Neuron (in vitro differentiated cells): ENCODE data around the gene NHSL2.

Experiments
- H2AFZ ChIP-seq: one replicate; pipeline ENCODE4 v1.6.1; 2013; ENCODE audit warnings: low read depth, mild to moderate bottlenecking, inconsistent platforms, low read length, moderate library complexity
- H3K27me3 ChIP-seq: one replicate; pipeline ENCODE4 v1.6.1; 2013; ENCODE audit warnings: low read length; ENCODE audit not compliant: insufficient read depth
- H3K36me3 ChIP-seq: one replicate; pipeline ENCODE4 v1.6.1; 2013; ENCODE audit warnings: low read length; ENCODE audit not compliant: insufficient read depth
- H3K4me1 ChIP-seq: one replicate; pipeline ENCODE4 v1.6.1; 2013; ENCODE audit warnings: low read length; ENCODE audit not compliant: insufficient read depth
- H3K4me3 ChIP-seq: 2 replicates; pipeline ENCODE4 v1.5.1; 2013; ENCODE audit warnings: mild to moderate bottlenecking, low read length, moderate library complexity
- H3K9me3 ChIP-seq: one replicate; pipeline ENCODE4 v1.6.1; 2013; ENCODE audit warnings: low read length

Gene NHSL2

DNA sequence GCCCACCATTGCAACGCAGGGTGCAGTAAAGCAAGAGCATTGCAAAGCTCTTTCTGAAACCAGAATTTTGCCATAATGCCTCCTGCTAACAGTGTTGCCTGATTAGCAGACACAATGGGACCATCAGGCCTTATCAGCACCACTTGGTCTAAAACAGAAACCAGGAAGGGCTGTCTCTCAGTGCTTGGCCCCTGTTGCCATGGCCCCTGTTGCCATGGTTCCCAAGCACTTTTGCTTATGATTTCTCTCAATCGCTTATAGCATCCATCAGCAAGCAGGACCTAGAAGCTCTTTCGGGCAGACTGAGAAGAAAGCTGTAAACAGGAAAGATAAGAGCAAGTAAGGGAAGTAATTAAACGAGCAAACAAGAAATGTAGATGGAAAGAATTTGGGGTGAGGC is 184.2 kb downstream of the NHSL2 start:
- Histone ChIP-seq H3K9me3 (no peaks in the 10 kb centered on the region), H3K4me3 (no peak overlapping the region)

DNA sequence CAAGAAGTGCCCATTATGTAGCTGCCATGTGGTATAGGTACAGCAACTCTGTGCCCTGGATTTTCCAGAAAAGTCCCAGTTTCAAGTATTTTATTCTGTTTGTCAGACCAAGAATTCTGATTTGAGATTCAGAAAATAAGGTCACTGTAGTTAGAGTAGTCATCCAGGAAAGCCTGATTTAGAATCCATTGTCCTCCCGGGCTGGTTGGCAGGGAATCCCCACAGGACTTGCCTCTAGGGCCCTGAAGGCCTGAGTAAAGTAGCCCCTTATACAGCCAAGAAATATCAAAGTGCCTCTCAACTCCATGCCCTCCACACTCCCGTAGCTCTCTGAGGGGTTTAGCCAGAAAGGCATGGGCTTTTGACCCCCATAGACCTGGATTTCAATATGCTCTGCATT is 184.7 kb downstream of the NHSL2 start:
- Histone ChIP-seq H3K9me3 (no peaks in the 10 kb centered on the region), H3K27me3 (no peaks in the 10 kb centered on the region), H2AFZ (no peak overlapping the region), H3K4me1 (peaks cover 12% of the 10 kb centered on the region), H3K4me3 (no peak overlapping the region), H3K36me3 (no peaks in the 10 kb centered on the region)

More for the DNA sequence above, 184.2 kb downstream of the NHSL2 start:
- no peaks in the 10 kb centered on the region for H3K27me3 ChIP-seq
- peaks cover 12% of the 10 kb centered on the region for H3K4me1 ChIP-seq
- H2AFZ ChIP-seq = no peak overlapping the region
- H3K36me3 ChIP-seq = no peaks in the 10 kb centered on the region

DNA sequence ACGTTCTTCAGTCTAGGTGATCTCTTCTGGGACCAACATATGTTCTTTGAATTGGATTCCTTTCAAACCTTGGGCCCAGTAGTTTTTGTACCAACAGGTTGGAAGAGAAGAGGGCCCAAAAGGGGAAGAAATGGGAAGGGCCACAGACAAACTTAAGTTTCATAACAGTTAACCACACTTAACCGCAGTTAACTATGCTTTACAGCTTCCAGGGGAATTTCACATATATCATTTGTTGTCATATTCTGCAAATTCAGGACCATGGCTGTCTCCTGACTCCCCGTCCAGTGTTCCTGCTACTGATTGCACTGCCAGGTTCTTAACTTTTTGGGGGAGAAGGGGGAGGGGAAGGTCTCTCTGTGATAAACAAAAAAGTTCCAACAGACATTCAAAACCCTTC is 186.5 kb downstream of the NHSL2 start:
- Histone ChIP-seq H3K27me3 (no peaks in the 10 kb centered on the region), H3K36me3 (no peaks in the 10 kb centered on the region), H3K4me1 (peaks cover 12% of the 10 kb centered on the region), H3K4me3 (no peak overlapping the region), H3K9me3 (no peaks in the 10 kb centered on the region), H2AFZ (no peak overlapping the region)

DNA sequence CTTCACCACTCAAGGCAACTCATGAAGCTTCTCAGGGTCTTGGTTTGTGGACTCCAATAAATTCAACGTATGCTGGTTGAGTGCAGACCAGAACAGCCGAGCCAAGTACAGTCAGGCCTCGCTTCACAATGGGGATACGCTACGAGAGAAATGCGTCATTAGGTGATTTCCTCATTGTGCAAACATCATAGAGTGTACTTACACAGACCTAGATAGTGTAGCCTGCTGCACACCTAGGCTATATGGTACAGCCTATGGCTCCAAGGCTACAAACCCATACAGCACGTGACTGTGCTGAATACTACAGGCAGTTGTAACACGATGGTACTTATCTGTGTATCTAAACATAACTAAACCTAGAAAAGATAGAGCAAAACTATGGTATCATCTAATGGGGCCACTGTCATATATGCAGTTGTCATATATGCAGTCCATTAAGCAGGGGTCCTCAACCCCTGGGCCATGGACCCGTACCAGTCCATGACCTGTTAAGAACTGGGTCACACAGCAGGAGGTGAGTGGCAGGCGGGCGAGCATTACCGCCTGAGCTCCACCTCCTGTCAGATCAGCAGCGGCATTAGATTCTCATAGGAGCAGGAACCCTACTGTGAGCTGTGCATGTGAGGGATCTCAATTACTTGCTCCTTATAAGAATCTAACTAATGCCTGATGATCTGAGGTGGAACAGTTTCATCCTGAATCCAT is 189.6 kb downstream of the NHSL2 start:
- H3K27me3 ChIP-seq = no peaks in the 10 kb centered on the region
- no peaks in the 10 kb centered on the region for H3K36me3 ChIP-seq
- no peak overlapping the region for H2AFZ ChIP-seq
- H3K4me3 ChIP-seq = no peak overlapping the region
- H3K9me3 ChIP-seq = no peaks in the 10 kb centered on the region
- peaks cover 3% of the 10 kb centered on the region for H3K4me1 ChIP-seq

DNA sequence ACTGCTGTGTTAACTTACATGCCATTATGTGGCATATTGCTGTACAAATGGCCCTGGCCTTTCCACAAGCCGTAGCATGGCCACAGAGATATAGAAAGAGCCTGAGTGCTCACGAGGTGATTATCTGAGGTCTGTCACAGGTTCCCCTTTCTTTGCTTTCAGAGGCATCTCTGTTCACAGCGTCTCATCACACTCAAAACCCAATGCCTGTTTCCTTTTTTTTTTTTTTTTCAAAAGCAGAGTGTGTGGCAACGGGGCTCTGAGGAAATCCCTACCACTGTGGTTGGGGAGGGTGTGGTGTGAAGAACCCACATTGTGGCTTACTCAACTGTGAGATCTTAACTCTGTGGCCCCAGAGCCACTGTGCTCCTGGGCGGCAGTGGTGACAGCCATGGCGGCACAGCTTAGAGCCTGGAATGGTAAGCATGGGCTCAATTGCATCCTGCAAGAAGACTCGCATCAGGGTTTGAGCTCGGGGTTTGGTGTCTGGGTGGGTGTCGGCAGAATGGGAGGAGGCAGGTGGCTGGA is 190.2 kb downstream of the NHSL2 start:
- Histone ChIP-seq H3K36me3 (no peaks in the 10 kb centered on the region), H3K27me3 (no peaks in the 10 kb centered on the region), H2AFZ (no peak overlapping the region), H3K9me3 (no peaks in the 10 kb centered on the region), H3K4me3 (no peak overlapping the region), H3K4me1 (peaks cover 2% of the 10 kb centered on the region)

DNA sequence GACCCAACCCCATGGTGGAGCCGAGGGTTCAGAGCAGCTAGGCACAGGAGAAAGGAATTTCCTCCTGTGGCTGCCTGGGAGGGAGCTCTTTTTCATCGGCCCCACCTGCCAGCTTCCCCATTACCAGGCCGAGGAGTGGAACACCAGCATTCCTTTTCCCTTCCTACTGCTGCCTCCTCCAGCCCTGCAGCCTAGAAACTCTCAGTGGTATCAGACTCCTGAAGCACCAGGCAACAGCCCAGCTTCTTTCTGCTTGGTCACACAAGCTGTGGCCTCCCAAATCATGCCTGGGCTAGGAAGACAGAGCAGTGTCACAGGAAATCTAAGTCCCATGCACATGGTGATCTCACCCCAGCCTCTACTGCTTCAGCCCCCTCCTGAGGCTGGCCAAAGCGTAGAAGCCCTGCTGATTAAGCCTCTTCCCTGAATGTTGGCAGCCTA is 191.0 kb downstream of the NHSL2 start:
- H3K36me3 ChIP-seq = no peaks in the 10 kb centered on the region
- H3K4me3 ChIP-seq = no peak overlapping the region
- peaks cover 2% of the 10 kb centered on the region for H3K4me1 ChIP-seq
- no peaks in the 10 kb centered on the region for H3K9me3 ChIP-seq
- H2AFZ ChIP-seq = no peak overlapping the region
- no peaks in the 10 kb centered on the region for H3K27me3 ChIP-seq

DNA sequence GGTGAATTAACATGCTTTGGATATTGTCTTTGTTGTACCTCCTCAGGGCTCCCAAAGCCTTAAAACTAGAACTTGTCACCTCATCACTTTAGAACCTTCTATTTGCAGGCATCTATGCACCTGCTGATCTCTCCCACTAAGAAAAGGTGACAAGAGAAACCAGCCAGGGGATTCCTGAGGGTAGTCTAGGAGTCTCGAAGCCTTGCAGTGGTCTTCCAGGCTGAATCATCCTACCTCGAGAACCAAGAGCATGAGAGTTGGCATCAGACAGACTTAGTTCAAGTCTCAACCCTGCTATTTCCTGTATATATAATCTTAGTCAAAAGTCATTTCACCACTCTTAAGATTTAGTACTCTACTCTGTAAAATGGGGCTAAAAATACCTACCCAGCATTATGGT is 191.5 kb downstream of the NHSL2 start:
- Histone ChIP-seq H3K27me3 (no peaks in the 10 kb centered on the region), H2AFZ (no peak overlapping the region), H3K4me3 (no peak overlapping the region), H3K4me1 (peaks cover 1% of the 10 kb centered on the region), H3K36me3 (no peaks in the 10 kb centered on the region), H3K9me3 (no peaks in the 10 kb centered on the region)

DNA sequence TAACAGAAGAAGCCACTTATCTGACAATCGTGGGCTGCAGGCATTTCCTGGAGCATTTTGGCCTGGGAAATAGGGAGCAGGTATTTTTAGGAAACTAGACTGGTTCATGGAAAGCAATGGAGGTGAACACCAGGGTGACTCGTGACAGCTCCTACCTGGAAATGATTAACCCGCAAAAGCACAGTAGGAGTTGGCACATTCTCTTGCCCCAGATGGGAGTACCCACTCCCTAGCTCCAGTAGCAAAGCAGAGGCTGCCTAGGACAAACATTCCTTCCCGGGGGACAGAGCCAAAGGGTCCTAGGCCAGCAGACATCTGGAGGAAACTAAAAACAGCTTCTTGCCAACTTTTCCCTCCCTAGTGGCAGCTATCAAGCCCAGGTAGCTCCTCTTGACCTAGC is 192.1 kb downstream of the NHSL2 start:
- no peaks in the 10 kb centered on the region for H3K36me3 ChIP-seq
- no peak overlapping the region for H2AFZ ChIP-seq

DNA sequence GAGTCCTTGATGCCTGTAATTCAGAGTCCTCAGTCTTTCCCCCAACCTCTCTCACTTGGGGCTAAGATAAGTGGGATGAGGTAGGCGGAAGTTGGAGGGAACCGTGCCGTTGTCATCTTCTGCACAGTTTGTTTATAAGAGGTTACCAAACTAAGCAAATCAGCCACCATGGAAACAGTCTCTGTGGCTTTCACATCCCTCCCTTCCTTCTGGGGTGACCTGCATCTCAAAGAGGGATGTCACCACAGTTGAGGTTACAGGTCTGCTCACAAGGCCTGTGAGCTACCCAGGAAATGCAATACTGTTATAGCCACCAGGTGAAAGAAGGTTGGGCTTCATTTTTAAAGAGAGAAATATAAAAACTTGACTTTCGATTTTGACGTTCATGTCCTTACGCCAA is 194.8 kb downstream of the NHSL2 start:
- Histone ChIP-seq H3K4me1 (no peaks in the 10 kb centered on the region), H2AFZ (no peak overlapping the region), H3K9me3 (no peaks in the 10 kb centered on the region), H3K4me3 (no peak overlapping the region), H3K27me3 (no peaks in the 10 kb centered on the region), H3K36me3 (no peaks in the 10 kb centered on the region)

More for the DNA sequence above, 192.1 kb downstream of the NHSL2 start:
- H3K27me3 ChIP-seq = no peaks in the 10 kb centered on the region
- H3K4me3 ChIP-seq = no peak overlapping the region
- H3K9me3 ChIP-seq = no peaks in the 10 kb centered on the region
- H3K4me1 ChIP-seq = no peaks in the 10 kb centered on the region

DNA sequence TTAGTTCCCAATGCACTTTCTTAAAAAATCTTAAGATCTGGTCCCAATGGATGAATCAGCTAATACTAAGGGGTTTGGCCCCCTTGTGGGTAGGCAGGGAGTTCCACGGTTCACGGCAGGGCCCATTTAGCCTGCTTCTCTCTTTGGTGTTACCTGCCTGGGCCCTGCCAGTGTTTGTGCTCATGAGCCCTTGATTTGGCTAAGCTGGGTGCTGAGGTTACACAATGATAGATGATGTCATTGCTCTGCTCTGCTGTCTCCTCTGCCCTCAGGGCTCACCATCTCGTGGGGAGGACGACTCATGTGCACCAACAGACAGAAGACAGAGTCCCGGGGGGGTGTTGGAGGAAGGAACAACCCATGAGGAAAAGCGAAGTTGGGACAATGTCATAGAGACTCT is 196.7 kb downstream of the NHSL2 start:
- no peak overlapping the region for H2AFZ ChIP-seq
- H3K27me3 ChIP-seq = no peaks in the 10 kb centered on the region

DNA sequence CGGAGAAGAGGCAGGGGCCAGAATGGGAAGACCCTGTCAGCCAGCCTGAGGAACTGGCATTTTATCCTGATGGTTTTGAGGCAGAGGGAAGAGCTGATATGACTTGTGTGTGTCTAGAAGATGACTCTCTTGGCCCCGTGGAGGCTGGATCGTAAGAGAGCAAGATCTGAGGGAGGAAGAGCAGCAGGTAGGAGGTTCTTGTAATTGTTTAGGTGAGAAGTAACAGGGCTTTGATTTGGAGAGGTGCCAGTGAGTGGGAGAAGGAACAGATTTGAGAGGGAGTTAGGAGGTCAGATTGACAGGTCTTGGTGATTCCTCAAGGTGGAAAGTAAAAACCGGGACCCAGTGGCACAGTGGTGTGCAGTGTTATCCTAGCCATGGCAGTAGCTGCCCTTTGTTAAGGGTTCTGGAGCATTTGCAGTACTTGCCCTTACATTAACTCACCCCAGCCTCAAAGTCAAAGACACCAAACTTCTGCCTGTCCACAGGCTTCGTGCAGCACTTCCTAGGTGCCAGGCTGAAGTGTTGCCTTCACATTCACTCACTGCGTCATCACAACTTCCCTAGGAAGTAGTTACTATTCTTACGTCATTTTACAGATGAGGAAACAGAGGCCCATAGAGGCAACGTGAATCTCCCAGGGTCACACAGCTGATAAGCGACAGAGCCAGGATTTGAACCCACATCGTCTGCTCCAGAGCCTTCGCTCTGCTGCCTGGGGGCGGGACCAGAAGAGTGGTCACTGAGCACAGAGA is 197.4 kb downstream of the NHSL2 start:
- H3K4me3 ChIP-seq = no peak overlapping the region
- H2AFZ ChIP-seq = no peak overlapping the region

More for the DNA sequence above, 196.7 kb downstream of the NHSL2 start:
- H3K4me3 ChIP-seq = no peak overlapping the region
- H3K9me3 ChIP-seq = no peaks in the 10 kb centered on the region
- H3K4me1 ChIP-seq = no peaks in the 10 kb centered on the region
- no peaks in the 10 kb centered on the region for H3K36me3 ChIP-seq

DNA sequence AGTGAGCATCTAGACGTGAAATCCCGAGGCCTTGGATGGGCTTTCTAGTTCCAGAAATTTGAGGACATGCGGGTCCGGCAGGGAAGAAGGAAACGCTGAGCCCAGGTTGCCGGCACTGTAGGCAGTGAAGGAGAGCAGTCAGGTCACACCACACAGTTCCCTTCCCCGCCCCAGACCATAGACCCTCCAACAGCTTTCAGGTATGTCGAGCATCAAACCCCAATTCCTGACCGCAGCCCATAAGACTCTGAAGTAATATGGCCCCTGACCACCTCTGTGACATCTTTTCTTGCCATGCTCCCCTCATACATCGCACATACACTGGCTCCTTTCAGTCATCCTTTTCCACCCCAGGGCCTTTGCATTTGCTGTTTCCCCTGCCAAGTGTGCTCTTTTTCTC is 198.0 kb downstream of the NHSL2 start:
- H3K4me3 ChIP-seq = no peak overlapping the region
- H3K9me3 ChIP-seq = no peaks in the 10 kb centered on the region
- H2AFZ ChIP-seq = no peak overlapping the region
- no peaks in the 10 kb centered on the region for H3K36me3 ChIP-seq
- H3K27me3 ChIP-seq = peaks cover 6% of the 10 kb centered on the region
- H3K4me1 ChIP-seq = no peaks in the 10 kb centered on the region

More for the DNA sequence above, 197.4 kb downstream of the NHSL2 start:
- no peaks in the 10 kb centered on the region for H3K36me3 ChIP-seq
- H3K9me3 ChIP-seq = no peaks in the 10 kb centered on the region
- H3K4me1 ChIP-seq = no peaks in the 10 kb centered on the region
- H3K27me3 ChIP-seq = no peaks in the 10 kb centered on the region

DNA sequence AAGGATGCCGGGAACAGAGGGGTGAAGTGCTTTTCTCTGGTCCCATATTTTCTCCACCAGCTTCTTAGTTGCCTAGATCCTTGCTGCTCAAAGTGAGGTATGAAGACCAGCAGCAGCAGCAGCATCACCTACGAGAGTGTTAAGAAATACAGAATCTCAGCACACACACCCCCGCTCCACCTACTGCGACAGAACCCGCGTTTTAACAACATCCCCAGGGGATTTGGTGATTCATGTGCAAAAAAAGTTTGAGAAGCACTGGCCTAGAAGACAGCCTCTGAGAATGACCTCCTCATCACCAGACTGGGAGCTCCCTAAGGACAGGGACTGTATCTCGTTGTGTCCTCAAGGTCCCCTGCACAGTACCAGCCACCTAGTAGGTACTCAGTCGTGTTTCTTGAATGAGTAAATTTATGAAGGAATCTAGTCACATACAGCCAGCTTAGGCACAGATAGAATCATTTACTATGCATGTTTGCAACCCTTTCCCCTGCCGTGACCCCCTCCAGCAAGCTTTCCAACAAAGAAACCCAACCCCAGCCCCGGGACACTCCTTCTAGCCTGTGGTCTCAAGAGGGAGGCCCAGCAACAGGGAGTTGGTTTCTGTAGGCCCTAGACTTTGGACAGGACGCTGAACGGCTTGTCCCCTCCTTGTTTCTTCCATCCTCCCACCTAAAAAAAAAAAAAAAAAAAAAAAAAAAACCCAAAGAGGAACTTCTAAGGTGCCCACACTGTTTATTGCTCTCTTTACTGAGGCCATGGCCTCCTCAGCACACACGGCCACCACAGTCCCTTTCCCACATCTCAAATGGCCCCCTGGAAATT is 199.6 kb downstream of the NHSL2 start:
- H3K9me3 ChIP-seq = no peaks in the 10 kb centered on the region

More for the DNA sequence above, 199.6 kb downstream of the NHSL2 start:
- H2AFZ ChIP-seq = no peak overlapping the region
- no peaks in the 10 kb centered on the region for H3K36me3 ChIP-seq
- no peak overlapping the region for H3K4me3 ChIP-seq
- H3K4me1 ChIP-seq = peaks cover 7% of the 10 kb centered on the region
- peaks cover 6% of the 10 kb centered on the region for H3K27me3 ChIP-seq
